Stomach (tissue), 4 donors: ENCODE data around the gene ATG7.

Experiments used
- POLR2AphosphoS5 ChIP-seq, 3 donors: sonication (generic); formaldehyde crosslinking; IDR thresholded peaks; one replicate each; pipeline ENCODE4 v1.6.1; 2016; ENCODE audit warnings: antibody characterized with exemption in 3 of 3
- TF ChIP-seq, protein P1 (sequence below), 7 experiments: fragments of 450-650 bp in 4 of 7; fragments of 200-600 bp in 3 of 7; sonication (generic) in 3 of 7; IDR thresholded peaks; one replicate each; pipeline ENCODE4 v1.5.1; 2016 to 2019; ENCODE audit warnings: antibody characterized with exemption in 7 of 7, control low read depth in 2 of 7, mild to moderate bottlenecking in 1 of 7

DNA sequence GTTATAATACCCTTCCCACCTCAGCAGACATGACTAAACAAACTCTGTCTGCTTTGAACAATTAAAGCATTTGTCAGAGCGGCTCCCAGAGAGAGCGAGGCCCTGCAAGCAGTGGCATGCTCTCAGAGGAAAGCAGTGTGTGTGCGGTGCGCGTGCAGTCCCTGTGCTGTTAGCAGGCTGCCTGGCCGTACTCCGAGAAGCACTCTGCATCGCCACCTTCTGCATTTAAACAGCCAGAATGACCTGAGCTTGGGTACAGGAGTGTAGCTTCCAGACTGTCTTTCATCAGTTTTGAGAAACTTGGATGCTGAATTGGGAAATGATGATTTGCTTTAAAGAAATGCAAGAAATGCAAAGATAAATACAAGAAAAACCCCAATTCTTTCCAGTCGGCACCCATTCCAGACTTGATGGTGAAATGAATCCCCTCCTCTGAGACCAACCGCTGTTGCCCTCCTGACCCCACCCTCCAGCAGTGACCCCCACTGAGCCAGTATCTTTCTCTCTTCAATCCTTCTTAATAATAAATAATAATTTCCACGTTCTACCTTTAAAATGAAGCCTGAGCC, 258.0 kb downstream of the ATG7 start:
- TF ChIP-seq, protein P1, sequence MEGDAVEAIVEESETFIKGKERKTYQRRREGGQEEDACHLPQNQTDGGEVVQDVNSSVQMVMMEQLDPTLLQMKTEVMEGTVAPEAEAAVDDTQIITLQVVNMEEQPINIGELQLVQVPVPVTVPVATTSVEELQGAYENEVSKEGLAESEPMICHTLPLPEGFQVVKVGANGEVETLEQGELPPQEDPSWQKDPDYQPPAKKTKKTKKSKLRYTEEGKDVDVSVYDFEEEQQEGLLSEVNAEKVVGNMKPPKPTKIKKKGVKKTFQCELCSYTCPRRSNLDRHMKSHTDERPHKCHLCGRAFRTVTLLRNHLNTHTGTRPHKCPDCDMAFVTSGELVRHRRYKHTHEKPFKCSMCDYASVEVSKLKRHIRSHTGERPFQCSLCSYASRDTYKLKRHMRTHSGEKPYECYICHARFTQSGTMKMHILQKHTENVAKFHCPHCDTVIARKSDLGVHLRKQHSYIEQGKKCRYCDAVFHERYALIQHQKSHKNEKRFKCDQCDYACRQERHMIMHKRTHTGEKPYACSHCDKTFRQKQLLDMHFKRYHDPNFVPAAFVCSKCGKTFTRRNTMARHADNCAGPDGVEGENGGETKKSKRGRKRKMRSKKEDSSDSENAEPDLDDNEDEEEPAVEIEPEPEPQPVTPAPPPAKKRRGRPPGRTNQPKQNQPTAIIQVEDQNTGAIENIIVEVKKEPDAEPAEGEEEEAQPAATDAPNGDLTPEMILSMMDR (IDR thresholded peaks at IDR 0.05): no peak
- peak in 1 of 3 donors; percentile 4 for TF ChIP-seq POLR2AphosphoS5 (IDR thresholded peaks at IDR 0.05)
